NCI-H1930 (cell line): ENCODE data around the gene PIK3R1.

ENCODE experiments used
- DNase-seq, 2 experiments: peaks; one replicate each; lab custom pipeline; 2025; lab: John Stamatoyannopoulos, UW

PIK3R1 gene

DNA sequence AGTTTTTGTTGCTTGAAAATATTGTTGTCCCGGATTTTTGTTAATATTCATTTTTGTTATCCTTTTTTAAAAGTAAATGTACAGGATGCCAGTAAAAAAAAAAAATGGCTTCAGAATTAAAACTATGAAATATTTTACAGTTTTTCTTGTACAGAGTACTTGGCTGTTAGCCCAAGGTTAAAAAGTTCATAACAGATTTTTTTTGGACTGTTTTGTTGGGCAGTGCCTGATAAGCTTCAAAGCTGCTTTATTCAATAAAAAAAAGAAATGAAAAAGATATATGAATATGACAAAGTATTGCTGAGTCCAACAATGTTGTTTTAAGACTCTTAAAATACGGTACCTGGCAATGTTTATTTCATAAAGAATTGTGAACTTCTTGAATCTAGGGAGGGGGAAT, 82.9 kb downstream of the PIK3R1 start:
- DNase-seq: no peak

DNA sequence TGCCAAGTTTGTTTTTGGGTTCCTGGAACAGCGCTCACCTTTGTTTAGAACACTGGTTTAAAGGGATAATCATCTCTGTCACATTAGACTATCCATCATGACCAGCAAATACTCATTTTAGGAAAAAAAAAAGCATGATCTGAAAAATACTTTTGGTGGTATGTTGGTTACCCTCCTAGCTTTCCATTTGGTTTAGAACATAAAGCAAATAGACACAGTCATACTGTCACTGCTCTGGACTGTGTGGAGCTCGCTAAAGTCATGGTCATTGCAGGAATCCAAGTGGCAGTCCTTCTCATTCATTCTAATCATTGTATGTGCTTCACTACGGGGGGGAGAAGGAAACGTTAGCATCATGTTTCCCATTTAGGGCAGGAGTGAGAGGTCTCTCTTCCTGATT, 83.5 kb downstream of the PIK3R1 start:
- DNase-seq: no peak

DNA sequence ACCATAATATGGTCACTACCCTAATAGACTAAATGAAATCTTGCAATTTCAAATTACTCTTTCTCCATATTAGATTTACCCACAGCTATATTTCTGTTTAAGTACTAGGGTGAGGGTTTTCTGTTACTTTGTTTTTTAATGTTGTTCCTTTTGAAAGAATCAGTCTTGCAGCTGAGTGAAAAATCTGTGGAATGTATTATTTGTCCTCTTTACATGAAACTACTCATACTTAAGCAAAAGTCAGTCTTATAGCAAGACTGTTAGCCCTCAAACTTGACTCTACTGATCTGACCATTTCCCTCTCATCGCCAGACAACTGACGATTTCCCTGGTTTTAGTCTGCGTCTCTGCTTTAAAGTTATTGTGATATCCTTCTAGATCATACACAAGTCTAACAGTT, 84.0 kb downstream of the PIK3R1 start:
- no peak for DNase-seq

GRCh38 chr5:68303038-68303738, 87.6 kb downstream of the PIK3R1 start:
- no peak for DNase-seq

DNA sequence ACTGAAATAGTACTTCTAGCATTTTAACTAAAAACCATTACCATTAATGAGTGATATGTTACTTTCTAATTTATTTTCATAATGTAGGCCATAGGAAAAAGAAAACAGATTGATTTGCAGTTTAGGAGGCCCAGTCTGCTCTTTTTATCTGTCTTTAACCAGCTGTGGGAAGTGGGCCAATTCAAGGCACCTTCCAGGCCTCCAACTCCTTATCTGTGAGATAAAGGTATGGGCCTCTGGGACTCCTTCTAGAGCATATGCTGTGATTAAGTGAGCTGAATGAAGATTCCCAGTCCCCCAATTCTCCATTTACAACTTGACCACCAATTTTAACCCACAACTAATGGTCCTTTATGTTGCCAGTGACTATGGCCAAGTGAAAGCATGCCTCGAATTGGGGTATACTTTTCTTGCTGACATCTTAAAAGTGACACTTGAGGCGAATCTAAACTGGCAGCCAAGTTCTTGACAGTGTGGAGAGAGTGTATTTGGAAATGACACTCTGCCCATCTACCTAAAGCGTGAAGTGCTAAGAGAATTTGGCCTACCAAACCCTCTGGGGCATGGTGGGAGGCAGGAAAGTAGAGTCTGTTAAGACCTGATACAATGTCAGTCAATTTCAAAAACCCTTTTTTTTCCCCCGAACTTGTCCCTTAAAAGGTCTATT, 88.3 kb downstream of the PIK3R1 start:
- DNase-seq: no peak

DNA sequence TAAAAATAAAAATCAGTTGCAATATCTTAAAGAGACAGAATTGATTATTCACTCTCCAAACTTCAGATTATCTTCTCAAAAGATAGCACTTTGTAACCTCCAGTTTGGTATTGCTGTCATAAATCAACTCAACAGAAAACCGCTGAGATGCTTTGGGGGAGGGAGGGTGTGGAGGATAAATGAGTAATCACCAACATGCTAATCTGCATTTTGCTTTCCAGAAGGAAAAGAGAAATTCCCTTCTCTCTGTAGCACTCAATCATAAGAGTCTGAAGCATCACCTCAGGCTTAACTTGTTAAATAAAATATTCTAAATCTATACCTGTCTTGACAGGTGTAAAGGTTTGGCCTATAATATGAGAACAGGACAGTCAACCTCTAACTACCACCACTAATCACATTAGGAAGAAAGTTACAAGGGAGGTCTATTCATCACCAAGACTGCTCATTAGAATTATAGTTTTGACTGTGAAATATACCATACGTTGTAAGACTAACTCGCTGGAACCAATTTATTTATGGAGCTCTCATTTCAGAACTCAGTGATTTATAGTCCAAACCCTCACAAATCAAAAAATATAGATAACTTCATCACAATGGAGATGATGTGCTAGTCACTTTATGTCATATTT, 89.0 kb downstream of the PIK3R1 start:
- no peak for DNase-seq

- DNase-seq: no peak
These were observed 89.8 kb downstream of the PIK3R1 start for GRCh38 chr5:68305223-68305870.

DNA sequence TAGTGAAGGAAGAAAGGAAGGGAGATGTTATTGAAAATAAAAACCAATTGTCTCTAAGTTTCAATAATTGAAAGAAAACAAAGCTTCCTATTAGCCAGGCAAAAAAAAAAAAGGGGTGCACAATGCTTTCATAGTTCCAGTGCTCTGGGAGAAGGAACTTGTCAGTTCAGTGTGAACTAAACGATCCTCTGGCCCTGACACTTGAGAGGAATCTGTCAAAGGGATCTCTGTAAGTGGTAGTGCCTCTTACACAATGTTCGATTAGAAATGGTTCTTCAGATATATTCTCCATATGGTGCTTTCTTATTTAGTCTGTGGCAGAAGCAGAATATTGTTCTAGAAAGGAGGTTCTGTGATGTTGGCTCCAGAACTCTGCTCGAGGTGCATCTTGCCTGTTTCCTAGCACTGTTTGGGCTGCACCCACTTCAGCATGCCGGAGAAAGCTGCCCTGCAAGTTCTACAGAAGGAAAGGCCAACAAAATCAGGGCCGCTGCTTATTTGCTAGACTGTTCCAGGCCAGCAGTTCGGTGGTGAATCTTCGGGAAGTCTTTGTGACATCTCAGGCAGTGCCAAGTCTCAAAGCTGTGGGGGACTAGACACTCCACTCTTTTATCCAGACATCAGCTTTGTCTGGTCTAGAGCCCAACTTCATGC, 90.9 kb downstream of the PIK3R1 start:
- no peak for DNase-seq

DNA sequence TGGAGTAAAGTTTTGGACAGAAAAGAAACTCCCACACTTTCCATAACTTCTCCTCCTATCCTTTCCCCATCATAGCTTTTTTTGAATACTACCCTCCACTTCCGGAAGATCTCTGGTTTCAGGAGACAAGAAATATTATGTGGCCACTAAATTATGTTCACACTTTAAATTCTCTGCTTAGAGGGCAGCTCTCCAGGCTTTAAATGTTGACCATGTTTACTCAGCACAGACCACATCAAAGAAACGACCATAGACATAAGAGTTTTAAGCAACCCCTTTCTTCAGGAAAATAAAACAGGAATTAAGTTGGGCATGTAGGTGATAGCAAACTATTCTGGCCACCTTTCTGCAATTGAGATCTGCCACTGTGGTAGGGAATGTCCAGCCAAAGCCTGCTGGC, 97.8 kb downstream of the PIK3R1 start:
- no peak for DNase-seq

DNA sequence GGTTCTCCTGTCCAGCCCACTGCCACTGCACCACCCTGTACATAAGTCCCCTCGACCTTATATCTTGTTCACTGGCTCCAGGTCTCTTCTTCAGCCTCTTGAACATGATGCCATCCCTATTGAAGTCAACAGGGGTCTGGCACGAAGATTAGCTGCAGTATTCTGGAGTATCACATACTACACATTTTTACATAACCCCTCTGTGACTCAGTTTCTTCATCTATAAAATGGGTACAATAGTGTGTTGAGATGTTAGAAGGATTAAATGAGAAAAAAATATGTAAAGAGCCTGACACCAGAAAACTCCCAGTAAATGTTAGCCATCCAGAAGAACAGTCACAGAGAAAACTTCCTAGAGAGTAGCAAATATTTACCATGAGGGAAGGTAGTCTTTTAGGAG, 98.9 kb downstream of the PIK3R1 start:
- no peak for DNase-seq

DNA sequence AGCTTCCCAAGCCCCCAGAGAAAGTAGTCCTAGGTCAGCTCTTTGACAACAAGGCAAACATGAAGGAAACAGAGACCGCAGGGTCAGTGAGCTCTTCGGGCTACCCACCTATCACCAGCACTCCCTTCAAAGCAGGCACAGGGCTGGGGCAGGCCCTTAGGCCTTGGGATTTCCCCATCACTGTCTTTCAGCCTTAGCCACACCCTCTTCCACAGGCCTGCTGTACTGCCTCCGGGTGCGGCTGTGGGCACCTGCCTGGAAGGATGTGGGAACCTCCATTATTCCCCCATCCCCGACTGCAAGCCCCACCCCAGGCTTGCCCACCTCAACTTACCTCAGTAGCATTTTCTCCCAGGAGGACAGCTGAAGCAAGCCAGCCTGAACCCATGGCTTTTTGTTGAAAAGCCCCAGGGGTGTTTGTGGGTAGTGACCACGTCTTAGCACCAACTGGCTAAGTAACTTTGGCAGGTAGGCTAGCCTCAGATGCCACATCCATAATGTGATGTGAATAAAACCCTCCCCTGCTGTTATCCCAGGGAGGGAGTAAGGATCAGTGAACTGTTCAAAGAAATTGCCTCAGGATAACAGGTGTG, 100.2 kb downstream of the PIK3R1 start:
- DNase-seq: no peak

- no peak for DNase-seq
These were observed 100.9 kb downstream of the PIK3R1 start for GRCh38 chr5:68316469-68316868.

GRCh38 chr5:68317646-68318045, 102.1 kb downstream of the PIK3R1 start:
- no peak for DNase-seq

DNA sequence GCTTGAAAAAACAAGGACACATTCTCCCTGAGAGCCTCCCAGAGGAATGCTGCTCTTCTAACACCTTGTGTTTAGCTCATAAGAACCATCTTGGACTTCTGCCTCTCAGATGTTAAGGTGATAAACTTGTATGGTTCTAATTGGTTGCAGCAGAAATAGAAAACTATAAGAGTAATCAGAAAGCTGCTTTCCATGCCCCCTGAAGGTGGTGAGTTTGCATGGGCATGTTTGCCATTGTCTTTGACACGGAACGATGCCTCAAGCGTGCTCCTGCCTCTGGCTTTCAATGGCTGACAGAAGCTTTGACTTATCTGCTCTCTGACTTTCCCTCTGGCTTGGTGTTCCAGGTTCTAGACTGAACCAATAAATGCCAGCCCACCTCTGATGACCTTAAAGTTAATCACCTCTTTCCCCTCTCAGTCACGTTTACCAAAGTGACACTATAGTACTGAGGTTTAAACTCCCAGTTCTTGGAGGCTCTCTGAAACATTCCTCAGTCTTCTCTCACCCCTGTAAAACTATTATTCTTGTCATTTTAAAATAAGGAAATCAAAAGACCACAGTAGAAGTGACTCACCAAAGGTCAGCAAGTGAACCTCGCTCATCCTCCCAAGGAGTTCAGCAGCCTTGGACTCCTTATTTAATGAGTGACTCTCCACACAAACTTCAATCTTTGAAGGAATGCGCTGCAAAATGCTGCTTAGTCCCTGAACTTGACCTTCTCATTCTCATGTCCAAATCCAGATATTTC, 103.6 kb downstream of the PIK3R1 start:
- no peak for DNase-seq

DNA sequence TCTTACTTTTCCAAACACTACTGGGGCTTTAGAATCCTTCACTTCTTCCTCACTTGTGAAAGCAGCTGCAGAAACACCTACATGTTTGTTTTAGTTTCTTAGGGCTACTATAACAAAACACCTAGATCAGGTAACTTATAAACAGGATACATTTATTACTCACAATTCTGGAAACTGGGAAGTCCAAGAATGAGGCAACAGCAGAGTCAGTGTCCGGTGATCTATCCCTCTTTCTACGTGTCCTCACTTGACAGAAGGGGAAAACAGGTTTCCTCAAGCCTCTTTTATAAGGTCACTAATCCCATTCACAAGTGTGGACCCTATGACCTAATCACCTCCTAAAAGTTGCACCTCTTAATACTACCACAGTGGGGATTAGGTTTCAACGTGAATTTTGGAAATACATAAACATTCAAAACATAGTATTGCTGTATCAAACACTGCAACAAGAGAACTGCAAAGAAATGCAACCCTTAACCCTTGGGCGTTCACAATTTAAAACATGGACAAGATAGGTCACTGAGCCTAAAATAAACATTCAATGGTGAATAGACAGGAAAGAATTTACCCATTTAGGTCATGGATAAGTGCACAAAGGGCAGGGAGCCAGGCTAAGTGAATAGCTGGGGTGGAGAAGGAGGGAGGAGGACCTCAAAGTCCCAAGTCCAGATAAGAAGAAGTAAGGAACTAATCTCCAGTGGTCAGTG, 104.3 kb downstream of the PIK3R1 start:
- no peak for DNase-seq

DNA sequence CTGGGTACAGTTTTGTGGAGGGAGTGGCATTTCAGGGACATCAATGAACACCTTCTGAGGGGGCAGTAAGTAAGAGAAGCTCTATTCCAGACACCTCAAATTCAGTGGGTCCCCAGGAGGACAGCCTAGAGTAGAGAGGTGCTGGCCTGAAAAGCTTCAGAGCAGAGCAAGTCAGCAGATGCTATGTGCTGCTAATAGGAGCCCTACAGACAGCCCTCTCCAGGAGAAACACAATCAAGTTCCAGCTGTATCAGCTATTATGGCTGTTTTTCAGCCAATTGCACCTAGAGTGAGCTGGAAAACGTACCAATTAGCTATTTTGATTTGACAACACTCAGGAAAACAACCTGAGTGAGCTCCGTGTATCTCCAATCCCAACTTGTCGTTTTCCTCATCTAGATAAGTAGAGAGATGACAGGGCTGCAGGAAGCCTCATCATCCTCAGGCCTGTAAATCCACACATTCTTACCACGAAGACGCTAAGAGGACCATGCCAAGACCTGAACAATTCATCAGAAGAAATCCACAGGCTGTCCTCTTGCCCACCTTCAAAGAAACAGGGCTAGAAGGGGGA, 104.9 kb downstream of the PIK3R1 start:
- no peak for DNase-seq

GRCh38 chr5:68325065-68325580, 109.6 kb downstream of the PIK3R1 start:
- DNase-seq: no peak

DNA sequence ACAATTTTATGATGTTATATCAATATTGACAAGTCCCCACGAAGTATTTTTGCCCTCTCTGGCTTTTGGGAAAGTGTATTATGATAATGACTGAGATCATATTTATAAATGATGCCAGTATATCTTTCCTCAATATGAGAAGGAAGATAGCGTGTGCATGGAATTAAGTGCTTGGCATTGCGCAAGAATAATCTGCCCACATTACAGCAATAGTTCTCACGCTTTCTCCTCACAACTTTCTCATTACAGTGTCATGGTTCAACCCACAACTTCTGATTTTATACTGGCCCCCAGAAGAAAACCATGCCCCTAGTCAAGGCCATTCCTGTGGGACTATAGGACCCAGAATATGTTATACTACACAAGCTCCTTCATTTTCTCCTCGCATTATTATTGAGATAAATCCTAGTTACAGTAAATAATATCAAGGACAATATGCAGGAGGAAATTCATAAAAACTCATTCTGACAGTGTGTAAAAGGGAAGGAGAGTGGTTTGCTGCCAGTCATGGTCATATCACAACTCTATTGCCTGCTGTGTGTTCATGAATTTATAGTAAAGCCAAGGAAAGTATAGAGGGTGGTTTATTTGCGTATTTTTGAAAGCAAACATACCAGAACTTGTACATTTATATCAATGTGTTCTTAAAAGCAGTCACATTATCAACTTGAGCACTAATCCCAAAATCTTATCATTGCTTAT, 114.1 kb downstream of the PIK3R1 start:
- DNase-seq: no peak

DNA sequence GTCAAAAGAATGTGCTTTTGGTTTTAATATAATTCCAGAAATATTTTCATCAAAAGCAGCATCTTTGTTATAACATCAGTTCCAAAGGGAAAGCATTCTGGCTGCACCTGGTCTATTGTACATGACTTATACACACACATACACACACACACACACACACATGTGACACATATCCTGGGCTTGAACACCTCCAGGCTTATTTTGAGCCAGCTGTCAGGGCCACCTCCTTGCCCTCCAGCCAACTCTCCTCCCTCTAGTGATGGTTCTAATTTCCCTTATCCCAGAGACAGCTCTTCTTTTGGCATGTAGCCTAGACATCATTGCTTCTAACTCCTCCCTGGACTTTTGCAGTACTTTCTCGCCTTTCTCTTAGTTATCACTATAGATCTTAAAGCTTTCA, 115.0 kb downstream of the PIK3R1 start:
- no peak for DNase-seq
